H4 (cell line): Measurements from ENCODE around the gene EGFR. TPM values are rescaled to one million over a fixed set of nuclear protein-coding genes. Genes with fewer than 3 reads are reported as not detected.
A peak's percentile ranks its signal among the peaks of the same experiment; 100 is the strongest.

Experiments
- DNase-seq: peaks from one replicate; pipeline ENCODE4 v3.0.0-alpha.2; 2015; ENCODE audit warnings: low spot score
- total RNA-seq: library from RNA; depleted of rRNA; stranded (reverse); fragments of >200 nt; shearing (Covaris generic); gene quantifications from 2 replicates; pipeline ENCODE4 v1.2.3, GENCODE V29; 2014

EGFR gene
- total RNA-seq, 1 experiment from 2014 or later, result 16.5 TPM

- no peak for DNase-seq
These were observed 5.0 kb upstream of the EGFR start for GRCh38 chr7:55013851-55014250.

- no peak for DNase-seq
These were observed 2.6 kb upstream of the EGFR start for GRCh38 chr7:55016061-55016745.

- no peak for DNase-seq
These were observed 2.1 kb upstream of the EGFR start for GRCh38 chr7:55016746-55017090.

- no peak for DNase-seq
These were observed 976 bp upstream of the EGFR start for GRCh38 chr7:55017841-55018240.

- no peak for DNase-seq
These were observed 424 bp downstream of the EGFR start for GRCh38 chr7:55019191-55019690.

GRCh38 chr7:55019691-55020465 is 1.1 kb downstream of the EGFR start:
- DNase-seq, result no peak

GRCh38 chr7:55020466-55020871 is 1.7 kb downstream of the EGFR start:
- DNase-seq, result peak; percentile 71

- DNase-seq, result no peak
These were observed 2.2 kb downstream of the EGFR start for GRCh38 chr7:55021053-55021452.

- DNase-seq, result no peak
These were observed 3.5 kb downstream of the EGFR start for GRCh38 chr7:55022002-55022985.

GRCh38 chr7:55023841-55024505 is 5.2 kb downstream of the EGFR start:
- no peak for DNase-seq

- no peak for DNase-seq
These were observed 6.0 kb downstream of the EGFR start for GRCh38 chr7:55024776-55025175.

- DNase-seq, result no peak
These were observed 7.4 kb downstream of the EGFR start for GRCh38 chr7:55026086-55026790.

GRCh38 chr7:55026867-55027490 is 8.2 kb downstream of the EGFR start:
- DNase-seq, result no peak

GRCh38 chr7:55028011-55028410 is 9.2 kb downstream of the EGFR start:
- DNase-seq, result peak; percentile 57

GRCh38 chr7:55030314-55030713 is 11.5 kb downstream of the EGFR start:
- no peak for DNase-seq

- no peak for DNase-seq
These were observed 12.3 kb downstream of the EGFR start for GRCh38 chr7:55031075-55031474.

GRCh38 chr7:55032069-55032699 is 13.4 kb downstream of the EGFR start:
- DNase-seq, result no peak

- no peak for DNase-seq
These were observed 14.5 kb downstream of the EGFR start for GRCh38 chr7:55033236-55033846.

GRCh38 chr7:55034776-55035175 is 16.0 kb downstream of the EGFR start:
- no peak for DNase-seq
